Stimulated activated naive CD8-positive, alpha-beta T cell treated with anti-CD3 and anti-CD28 coated beads, Interleukin-15, Interleukin-2, amounts not matched to agents 100 ng/mL and 50 ng/mL, for 24 hours (primary cell): ENCODE data around the gene BRME1.

Experiments
- H3K27ac Mint-ChIP-seq: one replicate; pipeline ENCODE4 v1.8.0; 2021; ENCODE audit warnings: mild to moderate bottlenecking, mixed read lengths
- H3K27me3 Mint-ChIP-seq: one replicate; pipeline ENCODE4 v1.8.0; 2021; ENCODE audit warnings: mixed read lengths
- H3K36me3 Mint-ChIP-seq: one replicate; pipeline ENCODE4 v1.8.0; 2021; ENCODE audit warnings: low read depth, mixed read lengths
- H3K4me1 Mint-ChIP-seq: one replicate; pipeline ENCODE4 v1.8.0; 2021; ENCODE audit warnings: low read depth, mixed read lengths
- H3K4me3 Mint-ChIP-seq: one replicate; pipeline ENCODE4 v1.8.0; 2021; ENCODE audit warnings: mild to moderate bottlenecking, mixed read lengths
- H3K9me3 Mint-ChIP-seq: one replicate; pipeline ENCODE4 v1.8.0; 2021; ENCODE audit warnings: mixed read lengths

The BRME1 gene

DNA sequence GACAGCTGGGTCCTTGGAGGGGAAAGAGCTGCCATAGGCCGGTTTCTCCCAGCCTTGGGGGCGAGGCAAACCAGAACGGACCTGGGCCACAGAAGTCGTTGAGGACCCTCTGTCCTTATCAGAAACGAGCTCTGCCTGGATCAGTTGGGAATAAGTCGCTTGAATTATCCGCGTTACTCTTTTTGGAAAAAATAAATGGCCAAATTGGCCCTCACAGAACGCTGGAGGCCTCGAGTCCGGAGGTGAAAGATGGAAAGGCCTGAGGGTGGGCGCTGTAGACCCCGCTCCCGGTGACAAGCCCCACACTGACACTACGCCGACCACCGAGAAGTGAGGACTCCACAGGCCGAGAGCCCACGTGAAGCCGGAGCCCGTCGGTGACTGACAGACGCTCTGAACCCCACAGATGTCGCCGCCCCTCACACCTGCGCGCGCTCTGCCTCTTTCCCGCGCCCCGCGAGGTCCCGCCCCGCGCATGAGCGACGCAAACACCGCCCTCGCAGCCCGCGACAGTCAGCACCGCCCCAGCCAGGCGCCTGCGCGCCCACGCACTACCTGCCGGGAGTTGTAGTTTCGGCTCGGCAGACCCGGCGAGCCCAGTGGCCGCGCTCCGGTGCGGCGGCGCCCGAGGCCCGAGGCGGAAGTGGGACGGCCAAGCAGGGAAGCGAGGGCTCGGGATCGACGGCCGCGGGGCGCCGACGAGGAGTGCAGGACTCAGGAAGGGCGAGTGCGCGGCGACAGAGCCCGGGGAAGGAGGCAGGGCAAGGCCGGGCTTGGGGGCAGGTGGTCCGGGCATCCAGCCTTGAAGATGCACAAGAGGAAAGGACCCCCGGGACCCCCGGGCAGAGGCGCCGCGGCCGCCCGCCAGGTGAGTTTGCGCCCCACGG is at the start of gene BRME1, which contains the start of gene CC2D1A:
TSS of gene BRME1 (minus strand) at position 484 of the 887 bp plus-strand sequence. CDS start 1,225 bp downstream, outside the sequence.
TSS of gene CC2D1A (plus strand) at position 568 of the 887 bp plus-strand sequence. CDS start at position 809, 241 bp downstream.
- Mint-ChIP-seq H3K9me3 (no peaks in the 10 kb centered on the region), H3K4me1 (peaks cover 20% of the 10 kb centered on the region), H3K27ac (peak within 1 kb of the TSS; percentile 90), H3K27me3 (no peaks in the 10 kb centered on the region), H3K36me3 (peaks cover 9% of the 10 kb centered on the region), H3K4me3 (peak within 1 kb of the TSS; percentile 85)

DNA sequence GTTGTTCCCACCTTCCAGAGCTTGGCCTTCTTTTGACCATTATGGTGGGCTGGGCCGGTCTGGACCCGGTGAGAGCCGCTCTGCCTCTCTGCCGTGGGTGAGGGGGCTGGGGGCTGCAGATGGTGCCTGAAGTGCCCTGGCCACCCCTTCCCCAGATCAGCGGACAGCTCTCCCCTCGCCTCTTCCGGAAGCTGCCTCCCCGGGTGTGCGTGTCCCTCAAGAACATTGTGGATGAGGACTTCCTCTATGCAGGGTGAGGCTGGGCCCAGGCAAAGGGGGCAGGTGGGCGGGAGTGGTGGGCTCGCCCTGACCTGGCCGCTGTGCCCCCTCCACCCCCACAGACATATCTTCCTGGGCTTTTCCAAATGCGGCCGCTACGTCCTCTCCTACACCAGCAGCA is 48.3 kb upstream of the BRME1 start:
- Mint-ChIP-seq H3K27ac (no peak overlapping the region), H3K4me1 (peaks cover 22% of the 10 kb centered on the region), H3K36me3 (peaks cover 4% of the 10 kb centered on the region), H3K27me3 (no peaks in the 10 kb centered on the region), H3K9me3 (no peaks in the 10 kb centered on the region), H3K4me3 (peak overlapping the region; percentile 92)

DNA sequence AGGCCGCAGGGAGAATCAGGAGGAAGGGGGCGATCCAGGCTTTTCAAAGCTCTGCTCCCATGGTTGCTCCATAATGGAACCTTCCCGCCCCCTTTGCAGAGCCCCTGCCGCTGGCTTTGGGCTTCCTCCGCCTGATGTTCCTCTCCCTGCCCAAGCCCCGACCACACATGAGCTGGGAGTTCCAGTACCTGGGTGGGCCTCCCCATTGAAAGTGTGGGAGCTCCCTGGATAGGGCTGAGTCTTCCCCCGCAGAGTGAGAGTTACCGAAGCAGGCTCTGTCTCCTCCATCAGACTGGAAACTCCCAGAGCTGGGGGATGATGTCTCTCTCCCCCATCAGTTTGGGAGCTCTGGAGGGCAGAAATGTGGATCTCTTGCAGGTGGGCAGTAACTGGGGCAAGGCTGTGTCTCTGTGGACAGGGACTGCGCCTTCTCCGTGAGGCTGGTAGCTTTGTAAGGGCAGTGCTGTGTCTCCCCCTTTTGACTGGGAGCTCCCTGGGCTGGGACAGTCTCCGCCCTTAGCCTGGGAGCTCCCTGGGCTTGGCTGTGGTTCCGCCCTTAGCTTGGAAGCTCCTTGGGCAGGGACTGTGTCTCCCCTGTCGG is 47.1 kb upstream of the BRME1 start:
- H3K4me3 Mint-ChIP-seq: peak overlapping the region; percentile 92
- H3K27ac Mint-ChIP-seq: peak overlapping the region; percentile 76
- no peaks in the 10 kb centered on the region for H3K9me3 Mint-ChIP-seq
- peaks cover 22% of the 10 kb centered on the region for H3K4me1 Mint-ChIP-seq
- no peaks in the 10 kb centered on the region for H3K27me3 Mint-ChIP-seq
- H3K36me3 Mint-ChIP-seq: peaks cover 4% of the 10 kb centered on the region

DNA sequence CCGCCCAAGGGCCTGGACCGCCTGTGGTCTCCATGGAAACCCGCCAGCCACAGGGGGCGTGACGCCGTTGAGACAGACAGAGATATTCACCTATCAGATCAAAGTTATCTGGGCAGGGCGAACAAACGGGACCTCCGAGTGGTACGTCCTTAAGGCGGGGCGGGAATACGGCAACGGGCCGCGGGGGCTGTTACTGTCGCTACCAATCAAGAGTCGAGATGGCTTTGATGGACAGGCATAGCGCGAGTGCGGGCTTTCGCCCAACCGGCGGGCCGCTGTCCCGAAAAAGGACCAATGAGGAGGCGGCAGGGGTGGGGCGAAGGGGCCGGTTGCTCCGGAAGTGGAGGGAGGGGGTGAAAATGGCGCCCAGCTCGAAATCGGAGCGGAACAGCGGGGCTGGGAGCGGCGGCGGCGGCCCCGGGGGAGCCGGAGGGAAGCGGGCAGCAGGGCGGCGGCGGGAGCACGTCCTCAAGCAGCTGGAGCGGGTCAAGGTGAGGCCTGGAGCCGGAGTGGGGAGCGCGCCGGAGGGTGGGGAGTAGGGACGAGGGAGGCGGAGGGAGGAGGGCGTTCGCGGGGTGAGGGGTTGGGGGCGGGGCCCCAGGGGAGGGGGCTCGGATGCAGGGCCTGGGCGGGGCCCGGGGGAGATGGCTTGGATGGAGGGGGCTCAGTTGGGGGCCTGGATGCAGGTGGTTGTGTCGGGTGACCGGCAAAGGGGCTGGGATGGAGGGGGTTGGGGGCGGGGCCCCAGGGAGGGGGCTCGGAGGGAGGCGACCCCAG is 46.4 kb upstream of the BRME1 start, which contains the start of gene DCAF15:
TSS of gene DCAF15 (plus strand) at position 356 of the 777 bp plus-strand sequence. CDS start at position 360, 4 bp downstream.
- Mint-ChIP-seq H3K27ac (peak within 1 kb of the TSS; percentile 93), H3K27me3 (no peaks in the 10 kb centered on the region), H3K4me3 (peak within 1 kb of the TSS; percentile 92), H3K4me1 (peaks cover 22% of the 10 kb centered on the region), H3K9me3 (no peaks in the 10 kb centered on the region), H3K36me3 (peaks cover 4% of the 10 kb centered on the region)

DNA sequence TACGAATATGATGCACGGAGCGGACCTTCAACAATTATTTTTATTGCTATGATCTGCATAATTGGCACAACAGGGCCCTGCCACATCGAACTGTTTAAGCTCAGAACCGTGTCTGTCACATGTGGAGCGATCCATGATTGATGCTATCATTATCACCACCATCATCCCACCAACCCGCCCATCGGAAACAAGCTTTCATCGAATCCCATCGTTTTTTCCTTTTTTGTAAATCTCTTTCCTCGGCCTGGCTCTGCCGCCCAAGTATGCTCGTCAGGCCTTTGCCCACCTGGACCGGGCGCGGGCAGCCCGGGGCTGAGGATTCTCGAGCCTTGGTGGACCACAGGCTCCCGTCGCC is 45.9 kb upstream of the BRME1 start:
- Mint-ChIP-seq H3K4me1 (peaks cover 22% of the 10 kb centered on the region), H3K4me3 (peak overlapping the region; percentile 92), H3K9me3 (no peaks in the 10 kb centered on the region), H3K27me3 (no peaks in the 10 kb centered on the region), H3K27ac (peak overlapping the region; percentile 93), H3K36me3 (peaks cover 4% of the 10 kb centered on the region)

DNA sequence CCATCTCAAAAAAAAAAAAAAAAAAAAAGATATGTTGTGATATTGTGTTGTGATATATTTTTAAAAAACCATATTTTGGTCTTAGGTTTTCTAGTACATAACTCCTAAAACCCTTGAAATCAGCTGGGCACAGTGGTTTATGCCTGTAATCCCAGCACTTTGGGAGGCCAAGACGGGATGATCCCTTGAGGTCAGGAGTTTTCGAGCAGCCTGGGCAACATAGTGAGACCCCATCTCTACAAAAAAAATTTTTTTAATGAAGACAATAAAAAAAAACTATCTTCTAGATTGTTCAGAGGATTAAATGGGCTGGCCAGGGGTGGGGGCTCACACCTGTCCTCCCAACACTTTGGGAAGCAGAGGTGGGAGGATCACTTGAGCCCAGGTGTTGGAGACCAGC is 45.1 kb upstream of the BRME1 start:
- Mint-ChIP-seq H3K27ac (no peak overlapping the region), H3K4me1 (peaks cover 22% of the 10 kb centered on the region), H3K9me3 (no peaks in the 10 kb centered on the region), H3K4me3 (no peak overlapping the region), H3K36me3 (peaks cover 4% of the 10 kb centered on the region), H3K27me3 (no peaks in the 10 kb centered on the region)

DNA sequence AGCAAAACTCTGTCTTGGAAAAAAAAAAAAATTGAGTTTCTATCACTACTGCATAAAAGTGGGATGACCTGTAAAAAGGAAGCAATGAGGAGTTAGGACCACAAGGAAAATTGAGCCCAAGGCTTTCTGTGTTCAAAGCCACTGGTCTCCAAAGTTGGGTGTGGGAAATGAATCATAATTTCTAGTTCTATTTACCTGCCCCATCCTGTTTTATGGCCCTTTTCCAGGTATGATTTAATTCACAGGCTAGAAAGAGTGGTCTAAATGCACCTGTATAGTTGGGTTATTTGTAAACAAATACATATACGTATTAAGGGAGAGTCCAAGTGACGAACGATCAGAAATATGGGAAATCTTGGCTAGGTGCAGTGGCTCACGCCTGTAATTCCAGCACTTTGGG is 40.5 kb upstream of the BRME1 start:
- Mint-ChIP-seq H3K4me3 (no peak overlapping the region), H3K27me3 (no peaks in the 10 kb centered on the region), H3K36me3 (no peaks in the 10 kb centered on the region), H3K27ac (no peak overlapping the region), H3K9me3 (no peaks in the 10 kb centered on the region), H3K4me1 (peaks cover under 1% of the 10 kb centered on the region)

DNA sequence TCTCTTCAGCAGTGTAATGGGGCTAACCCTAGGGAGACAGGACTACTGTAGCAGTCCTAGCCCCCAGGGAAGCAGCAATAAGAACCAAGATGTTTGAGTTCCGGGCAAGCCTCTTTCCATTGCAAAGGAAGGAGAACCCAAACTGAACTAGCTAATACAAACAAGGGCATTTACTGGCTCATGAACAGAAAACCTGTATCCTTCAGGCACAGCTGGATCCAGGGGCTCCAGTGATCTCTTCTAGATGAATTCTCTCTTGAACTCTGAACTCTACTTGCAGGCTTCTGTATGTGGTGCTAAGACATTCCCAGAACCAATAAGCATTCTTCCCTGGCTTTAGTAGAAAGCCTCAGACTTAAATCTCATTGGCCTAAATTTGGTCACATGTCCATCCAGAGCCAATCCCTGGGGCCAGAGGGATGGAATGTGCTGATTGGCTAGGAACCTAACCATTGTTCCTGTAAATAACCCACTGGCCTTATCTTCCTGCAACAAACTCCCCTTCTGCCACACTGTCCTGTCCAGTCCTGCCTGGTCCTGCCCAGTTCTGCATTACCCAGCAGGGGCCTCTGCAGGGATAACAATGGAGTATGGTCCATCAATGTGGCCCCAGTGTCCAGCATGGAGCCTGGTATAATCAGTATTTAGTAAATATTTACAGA is 36.2 kb upstream of the BRME1 start:
- no peak overlapping the region for H3K4me3 Mint-ChIP-seq
- H3K27ac Mint-ChIP-seq: no peak overlapping the region
- H3K27me3 Mint-ChIP-seq: peaks cover 5% of the 10 kb centered on the region
- H3K4me1 Mint-ChIP-seq: no peaks in the 10 kb centered on the region
- no peaks in the 10 kb centered on the region for H3K9me3 Mint-ChIP-seq
- no peaks in the 10 kb centered on the region for H3K36me3 Mint-ChIP-seq

DNA sequence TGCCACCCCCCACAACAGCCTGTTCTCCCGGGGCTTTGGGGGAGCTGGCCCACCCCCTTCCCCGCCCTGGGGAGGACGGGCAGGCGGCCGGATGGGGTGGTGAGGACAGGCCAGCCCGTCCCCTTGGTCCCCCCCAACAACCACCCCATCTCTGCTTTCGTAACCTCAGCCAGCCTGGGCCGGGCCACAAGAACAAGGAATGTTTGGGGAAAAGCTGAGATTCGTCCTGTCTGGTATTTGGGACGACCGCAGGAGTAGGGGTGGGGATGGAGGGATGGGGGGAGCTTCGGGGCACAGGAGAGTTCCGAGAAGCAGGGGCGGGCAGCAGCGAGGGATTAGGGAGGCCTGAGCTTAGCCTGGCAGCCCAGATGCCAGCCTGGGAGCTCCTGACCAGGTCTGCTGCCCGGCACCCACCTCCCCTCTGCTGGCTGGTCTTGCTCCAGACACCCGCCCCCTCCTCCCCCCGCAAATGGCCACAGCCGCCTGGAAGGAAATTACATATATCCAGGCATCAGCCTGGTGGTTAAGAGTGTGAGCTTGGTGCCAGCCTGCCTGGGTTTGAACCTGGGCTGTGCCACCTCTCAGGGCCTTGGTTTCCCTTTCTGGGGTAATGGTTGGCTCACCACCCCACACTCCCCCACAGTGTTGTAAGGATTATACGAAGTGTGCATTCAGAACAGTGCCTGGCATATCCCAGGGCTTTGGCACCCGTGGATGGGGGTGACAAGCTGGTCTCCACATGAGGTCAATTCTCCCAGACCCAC is 32.6 kb upstream of the BRME1 start, which contains the start of gene PODNL1:
TSS of gene PODNL1 (minus strand) at position 117 of the 764 bp plus-strand sequence. CDS start 236 bp downstream, outside the sequence.
- Mint-ChIP-seq H3K4me1 (no peaks in the 10 kb centered on the region), H3K9me3 (no peaks in the 10 kb centered on the region), H3K4me3 (no peak within 1 kb of the TSS), H3K27me3 (peaks cover 5% of the 10 kb centered on the region), H3K27ac (no peak within 1 kb of the TSS), H3K36me3 (no peaks in the 10 kb centered on the region)

DNA sequence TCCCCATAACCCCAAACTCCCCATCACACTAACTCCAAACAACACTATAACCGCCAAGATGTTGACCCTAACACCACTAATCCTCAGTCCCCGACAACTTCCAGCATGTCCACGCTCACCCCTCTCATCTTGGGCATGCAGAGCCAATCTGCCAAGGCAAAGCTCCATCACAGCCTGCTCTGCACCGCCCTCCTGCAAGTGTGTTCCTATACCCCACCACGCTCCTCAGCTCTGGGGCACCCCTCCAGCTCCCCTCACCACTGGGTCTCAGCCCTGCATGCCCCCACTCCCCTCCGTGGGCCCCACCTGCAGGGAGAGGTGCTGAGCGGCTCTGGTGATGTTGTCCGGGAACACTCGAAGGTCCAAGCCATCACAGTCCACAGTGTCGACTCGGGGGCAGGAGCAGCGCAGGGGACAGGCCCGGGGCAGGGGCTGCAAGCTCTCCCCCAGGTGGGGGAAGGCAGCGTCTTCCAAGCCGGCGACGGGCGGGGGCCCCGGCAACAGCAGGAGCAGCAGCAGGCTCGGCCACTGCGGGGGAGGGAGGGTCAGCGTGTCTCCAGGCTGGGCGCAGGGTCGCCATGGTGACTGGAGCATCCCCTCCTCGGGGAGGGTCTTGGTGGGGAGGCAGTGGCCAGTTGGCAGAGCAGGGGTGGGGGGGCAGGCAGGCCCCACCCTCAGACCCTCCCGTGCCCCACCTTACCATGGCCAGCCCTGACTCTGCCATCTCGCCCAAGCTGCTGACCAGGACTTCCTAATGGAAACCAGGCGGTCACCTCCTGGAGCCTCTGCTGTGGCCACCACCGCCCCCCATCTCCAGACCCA is 31.8 kb upstream of the BRME1 start:
- no peak overlapping the region for H3K27ac Mint-ChIP-seq

DNA sequence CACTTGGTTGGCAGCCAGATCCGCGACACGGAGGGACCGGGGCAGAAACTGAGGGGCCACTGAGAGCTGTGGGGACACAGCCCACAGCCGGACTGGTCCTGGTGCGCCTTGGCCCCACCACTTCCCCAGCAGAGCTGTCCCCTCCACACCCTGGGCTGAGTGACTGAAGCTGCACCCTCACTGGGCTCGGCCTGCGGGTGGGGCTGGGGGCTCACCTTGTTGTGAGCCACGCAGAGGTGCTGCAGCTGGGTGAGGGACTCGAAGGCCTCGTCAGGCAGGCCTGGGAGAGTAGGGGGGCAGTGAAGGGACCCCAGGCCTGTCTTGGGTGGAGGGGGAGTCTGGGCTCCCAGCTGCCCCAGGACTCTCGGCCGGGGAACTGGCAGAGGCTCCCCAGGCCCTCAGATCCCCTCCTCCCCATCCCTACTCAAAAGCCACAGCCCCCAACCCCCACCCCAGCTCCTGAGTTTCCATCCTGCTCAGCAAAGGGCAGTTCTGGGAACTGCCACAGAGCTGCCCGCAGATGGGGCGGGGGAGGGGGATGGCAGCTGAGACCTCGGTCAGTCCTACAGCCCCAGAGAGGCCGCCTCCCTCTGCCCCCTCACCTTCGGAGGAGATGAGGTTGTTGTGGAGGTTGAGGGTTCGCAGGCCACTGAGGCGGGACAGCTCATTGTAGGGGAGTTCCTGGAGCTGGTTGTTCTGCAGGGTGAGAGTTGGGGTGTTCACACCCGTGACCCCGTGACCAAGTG is 30.0 kb upstream of the BRME1 start:
- H3K27ac Mint-ChIP-seq: no peak overlapping the region
- H3K9me3 Mint-ChIP-seq: no peaks in the 10 kb centered on the region
- H3K27me3 Mint-ChIP-seq: peaks cover 5% of the 10 kb centered on the region
- H3K36me3 Mint-ChIP-seq: no peaks in the 10 kb centered on the region
- no peaks in the 10 kb centered on the region for H3K4me1 Mint-ChIP-seq
- no peak overlapping the region for H3K4me3 Mint-ChIP-seq

More for the DNA sequence above, 31.8 kb upstream of the BRME1 start:
- Mint-ChIP-seq H3K4me1 (no peaks in the 10 kb centered on the region), H3K36me3 (no peaks in the 10 kb centered on the region), H3K4me3 (no peak overlapping the region), H3K27me3 (peaks cover 5% of the 10 kb centered on the region), H3K9me3 (no peaks in the 10 kb centered on the region)

DNA sequence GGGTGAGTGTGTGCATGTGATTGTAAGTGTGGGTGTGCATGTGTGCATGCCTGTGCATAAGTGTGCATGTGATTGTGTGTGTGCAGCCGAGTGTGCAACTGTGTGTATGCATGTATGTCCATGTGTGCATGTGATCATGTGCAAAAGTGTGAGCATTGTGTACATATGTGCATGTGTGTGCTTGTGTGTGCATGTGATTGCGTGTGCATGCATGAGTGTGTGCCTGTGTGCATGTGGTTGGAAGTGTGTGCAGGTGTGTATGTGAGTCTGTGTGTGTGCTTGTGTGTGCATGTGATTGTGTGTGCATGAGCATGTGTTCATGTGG is 28.8 kb upstream of the BRME1 start:
- H3K27me3 Mint-ChIP-seq: peaks cover 5% of the 10 kb centered on the region
- H3K27ac Mint-ChIP-seq: no peak overlapping the region
- H3K4me3 Mint-ChIP-seq: no peak overlapping the region
- no peaks in the 10 kb centered on the region for H3K36me3 Mint-ChIP-seq
- no peaks in the 10 kb centered on the region for H3K9me3 Mint-ChIP-seq
- no peaks in the 10 kb centered on the region for H3K4me1 Mint-ChIP-seq
